Chondrocyte (in vitro differentiated cells): Measurements from ENCODE around the gene MYL3. TPM values are rescaled to one million over a fixed set of nuclear protein-coding genes. Genes with fewer than 3 reads are reported as not detected.

Experiments
- DNase-seq: peaks from one replicate; pipeline ENCODE4 v3.0.0; 2021; ENCODE audit warnings: mixed read lengths, low spot score
- H3K27ac Mint-ChIP-seq: one replicate; pipeline ENCODE4 v1.8.0; 2021; ENCODE audit warnings: mild to moderate bottlenecking, moderate library complexity, mixed read lengths; ENCODE audit not compliant: unreplicated experiment
- H3K27me3 Mint-ChIP-seq: 2 replicates; pipeline ENCODE4 v1.8.0; 2021; ENCODE audit warnings: low read depth, mixed read lengths
- H3K36me3 Mint-ChIP-seq: 2 replicates; pipeline ENCODE4 v1.8.0; 2021; ENCODE audit warnings: low read depth, mixed read lengths
- H3K4me1 Mint-ChIP-seq: 2 replicates; pipeline ENCODE4 v1.8.0; 2021; ENCODE audit warnings: low read depth, mild to moderate bottlenecking, mixed read lengths
- H3K4me3 Mint-ChIP-seq: one replicate; pipeline ENCODE4 v1.8.0; 2021; ENCODE audit warnings: mild to moderate bottlenecking, moderate library complexity, mixed read lengths; ENCODE audit not compliant: unreplicated experiment
- H3K9me3 Mint-ChIP-seq: 2 replicates; pipeline ENCODE4 v1.8.0; 2021; ENCODE audit warnings: low read depth, mixed read lengths
- total RNA-seq: library from RNA; stranded (reverse); gene quantifications from 3 replicates; pipeline ENCODE4 v1.2.1, GENCODE V29; 2021
- TF ChIP-seq, protein P1 (sequence below): fragments of 200-600 bp; sonication (generic); IDR thresholded peaks from 2 replicates; pipeline ENCODE4 v1.5.0; 2021; ENCODE audit warnings: antibody characterized with exemption, mild to moderate bottlenecking, moderate library complexity

Gene MYL3
- total RNA-seq, 1 donor from 2014 or later, result 0.22 TPM

DNA sequence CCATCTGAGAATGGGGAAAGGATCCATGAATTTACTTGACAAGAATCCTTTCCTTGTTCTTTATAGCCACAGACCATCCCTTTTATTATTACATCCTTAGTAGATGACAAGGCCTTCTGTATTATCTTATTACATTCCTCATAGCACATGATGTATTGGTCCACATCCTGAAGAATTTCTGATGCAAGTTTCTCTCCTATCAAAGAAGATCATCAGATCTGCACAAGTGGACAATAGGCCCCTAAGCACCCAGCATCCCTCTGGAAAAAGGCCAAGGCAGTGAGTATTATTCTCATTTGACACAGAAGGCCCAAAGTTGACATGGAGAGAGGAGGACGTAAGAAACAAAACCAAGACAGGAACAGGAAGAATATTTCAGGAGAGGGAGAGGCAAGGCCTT lies 31.4 kb downstream of the MYL3 start:
- no peak for DNase-seq
- peaks cover 3% of the 10 kb centered on the region for H3K9me3 Mint-ChIP-seq
- H3K27me3 Mint-ChIP-seq, result peaks cover 17% of the 10 kb centered on the region
- no peak overlapping the region for H3K4me3 Mint-ChIP-seq
- H3K36me3 Mint-ChIP-seq, result no peaks in the 10 kb centered on the region
- H3K27ac Mint-ChIP-seq, result no peak overlapping the region
- no peaks in the 10 kb centered on the region for H3K4me1 Mint-ChIP-seq
- TF ChIP-seq, protein P1, sequence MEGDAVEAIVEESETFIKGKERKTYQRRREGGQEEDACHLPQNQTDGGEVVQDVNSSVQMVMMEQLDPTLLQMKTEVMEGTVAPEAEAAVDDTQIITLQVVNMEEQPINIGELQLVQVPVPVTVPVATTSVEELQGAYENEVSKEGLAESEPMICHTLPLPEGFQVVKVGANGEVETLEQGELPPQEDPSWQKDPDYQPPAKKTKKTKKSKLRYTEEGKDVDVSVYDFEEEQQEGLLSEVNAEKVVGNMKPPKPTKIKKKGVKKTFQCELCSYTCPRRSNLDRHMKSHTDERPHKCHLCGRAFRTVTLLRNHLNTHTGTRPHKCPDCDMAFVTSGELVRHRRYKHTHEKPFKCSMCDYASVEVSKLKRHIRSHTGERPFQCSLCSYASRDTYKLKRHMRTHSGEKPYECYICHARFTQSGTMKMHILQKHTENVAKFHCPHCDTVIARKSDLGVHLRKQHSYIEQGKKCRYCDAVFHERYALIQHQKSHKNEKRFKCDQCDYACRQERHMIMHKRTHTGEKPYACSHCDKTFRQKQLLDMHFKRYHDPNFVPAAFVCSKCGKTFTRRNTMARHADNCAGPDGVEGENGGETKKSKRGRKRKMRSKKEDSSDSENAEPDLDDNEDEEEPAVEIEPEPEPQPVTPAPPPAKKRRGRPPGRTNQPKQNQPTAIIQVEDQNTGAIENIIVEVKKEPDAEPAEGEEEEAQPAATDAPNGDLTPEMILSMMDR, result no peak

DNA sequence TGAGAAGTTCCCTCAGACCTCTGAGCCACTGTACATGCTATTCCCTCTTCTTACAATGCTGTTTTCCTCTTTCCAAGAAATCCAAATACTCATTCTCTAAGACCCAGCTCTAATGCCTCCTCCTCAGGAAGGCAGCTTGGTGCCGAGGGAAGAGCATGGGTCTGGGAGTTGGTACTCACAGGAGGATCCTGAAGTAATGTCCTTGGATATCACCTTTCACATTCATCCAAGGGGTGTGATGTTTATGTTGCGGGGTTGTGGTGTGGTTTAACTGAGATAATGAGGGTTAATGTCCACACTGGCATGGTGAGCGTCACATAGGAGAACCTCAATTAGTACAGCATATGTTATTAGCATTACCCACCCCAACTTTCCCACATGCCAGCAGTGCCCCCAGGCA lies 31.9 kb downstream of the MYL3 start:
- Mint-ChIP-seq H3K27me3 (peaks cover 20% of the 10 kb centered on the region), H3K4me1 (no peaks in the 10 kb centered on the region), H3K4me3 (no peak overlapping the region), H3K27ac (no peak overlapping the region), H3K9me3 (no peaks in the 10 kb centered on the region), H3K36me3 (no peaks in the 10 kb centered on the region)
- DNase-seq, result no peak
- TF ChIP-seq, protein P1, result no peak

DNA sequence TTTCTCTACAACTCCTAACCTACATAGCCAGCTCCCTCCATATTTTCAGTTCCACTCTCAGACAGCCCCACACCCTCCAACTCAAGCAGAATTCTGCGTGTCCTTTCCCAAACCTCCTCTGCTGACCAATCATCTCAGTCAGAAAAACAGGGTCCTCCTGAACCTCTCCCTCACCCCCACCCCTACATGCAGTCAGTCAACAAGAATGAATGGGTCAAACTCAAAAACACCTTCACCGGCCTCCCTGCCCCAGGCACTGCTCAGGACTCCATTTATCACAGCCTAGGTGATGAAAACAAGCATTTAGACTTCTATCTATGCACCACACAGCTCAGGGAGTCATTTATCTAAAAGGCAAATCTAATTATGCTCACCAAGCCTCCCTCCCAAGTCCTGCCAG lies 32.4 kb downstream of the MYL3 start:
- Mint-ChIP-seq H3K9me3 (no peaks in the 10 kb centered on the region), H3K4me3 (no peak overlapping the region), H3K27ac (no peak overlapping the region), H3K4me1 (no peaks in the 10 kb centered on the region), H3K27me3 (peaks cover 20% of the 10 kb centered on the region), H3K36me3 (no peaks in the 10 kb centered on the region)
- TF ChIP-seq, protein P1, result no peak
- DNase-seq, result no peak

DNA sequence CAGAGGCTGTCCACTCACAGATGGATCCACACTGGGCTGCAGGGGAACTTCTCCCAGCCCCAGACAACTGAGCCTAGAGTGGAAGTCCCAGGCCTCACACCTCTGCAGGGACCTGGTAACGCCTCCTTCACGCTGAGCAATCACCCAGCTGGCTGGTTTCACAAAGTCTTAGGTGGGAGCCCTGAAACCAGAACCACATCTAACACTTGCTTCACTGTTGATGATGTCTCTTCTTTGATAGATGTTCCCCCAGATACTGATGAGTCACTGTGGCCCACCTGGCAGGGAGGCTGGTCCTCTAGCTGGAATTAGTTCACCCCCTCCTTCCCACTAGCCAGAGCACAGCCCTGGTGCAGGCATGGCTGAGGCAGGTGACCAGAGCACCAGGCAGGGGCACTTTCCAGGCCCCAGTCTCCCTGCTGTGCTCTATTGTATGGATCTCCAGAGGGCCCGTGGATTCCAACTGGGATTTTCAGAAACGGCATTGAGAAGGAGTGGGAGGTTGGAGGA lies 33.5 kb downstream of the MYL3 start:
- no peaks in the 10 kb centered on the region for H3K4me1 Mint-ChIP-seq
- no peak for DNase-seq
- TF ChIP-seq, protein P1, result no peak
- no peak overlapping the region for H3K27ac Mint-ChIP-seq
- peaks cover 26% of the 10 kb centered on the region for H3K27me3 Mint-ChIP-seq
- no peak overlapping the region for H3K4me3 Mint-ChIP-seq
- no peaks in the 10 kb centered on the region for H3K36me3 Mint-ChIP-seq
- H3K9me3 Mint-ChIP-seq, result no peaks in the 10 kb centered on the region

DNA sequence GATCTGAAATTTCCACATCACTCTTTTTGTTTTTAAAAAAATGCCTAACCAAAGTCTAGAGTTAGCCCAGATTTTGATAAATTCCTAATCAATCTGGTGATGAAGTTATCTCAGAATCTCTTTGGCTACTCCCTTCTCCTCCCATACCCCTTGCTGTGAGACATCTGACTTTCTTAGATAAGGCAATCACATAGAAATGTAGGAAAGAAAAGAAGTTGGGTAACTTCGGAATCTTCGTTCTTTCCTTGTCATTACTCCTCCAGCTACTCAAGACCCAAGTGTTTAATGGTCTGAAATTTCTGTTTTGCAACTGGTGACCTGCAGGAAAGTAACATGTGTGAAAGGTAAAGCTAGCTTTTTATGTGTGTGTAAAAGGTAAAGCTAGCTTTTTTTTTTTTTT lies 37.8 kb downstream of the MYL3 start:
- TF ChIP-seq, protein P1, result no peak
- Mint-ChIP-seq H3K27ac (no peak overlapping the region), H3K36me3 (peaks cover 5% of the 10 kb centered on the region), H3K4me1 (no peaks in the 10 kb centered on the region), H3K4me3 (no peak overlapping the region), H3K27me3 (peaks cover 27% of the 10 kb centered on the region), H3K9me3 (peaks cover 19% of the 10 kb centered on the region)
- no peak for DNase-seq
